ENCODE data around the gene CPXM2. TPM values are rescaled to one million over a fixed set of nuclear protein-coding genes. Genes with fewer than 3 reads are reported as not detected.

The CPXM2 gene
- polyA plus RNA-seq, 6 donors from 2014 or later, result 0.11 TPM; not detected in 5

DNA sequence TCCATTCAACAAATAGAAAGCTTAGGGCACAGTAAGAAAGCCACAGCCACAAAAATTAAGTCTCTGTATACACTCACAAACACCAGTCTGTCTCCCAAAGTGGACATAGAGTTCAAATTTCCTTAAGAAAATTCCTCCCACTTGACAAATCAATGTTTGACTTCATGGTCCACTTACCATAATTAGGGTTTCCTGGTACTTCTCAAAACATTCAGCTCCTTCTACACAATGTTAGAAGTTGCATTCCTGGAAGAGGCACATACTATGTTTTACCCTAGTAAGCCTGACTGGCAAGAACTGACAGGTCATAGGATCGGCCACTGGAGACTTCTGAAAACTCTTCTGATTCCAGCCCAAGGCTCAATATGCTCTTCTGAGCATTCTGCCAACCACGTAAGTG lies 70.5 kb downstream of the CPXM2 start:
- H3K36me3 Mint-ChIP-seq, result peaks cover 0 to 18% of the 10 kb centered on the region in 2 donors
- H3K9me3 Mint-ChIP-seq, result peaks cover 0 to 17% (median 6%) of the 10 kb centered on the region in 7 donors
- peaks cover 28 to 51% (median 37%) of the 10 kb centered on the region in 3 donors for H3K27me3 Mint-ChIP-seq
- ATAC-seq (ENCODE audit: low read depth in 2 of 2) (no peak), DNase-seq (no peak)
- H3K4me1 Mint-ChIP-seq, result no peaks in the 10 kb centered on the region
- no peak overlapping the region for H3K27ac Mint-ChIP-seq
- H3K4me3 Mint-ChIP-seq, result no peak overlapping the region

DNA sequence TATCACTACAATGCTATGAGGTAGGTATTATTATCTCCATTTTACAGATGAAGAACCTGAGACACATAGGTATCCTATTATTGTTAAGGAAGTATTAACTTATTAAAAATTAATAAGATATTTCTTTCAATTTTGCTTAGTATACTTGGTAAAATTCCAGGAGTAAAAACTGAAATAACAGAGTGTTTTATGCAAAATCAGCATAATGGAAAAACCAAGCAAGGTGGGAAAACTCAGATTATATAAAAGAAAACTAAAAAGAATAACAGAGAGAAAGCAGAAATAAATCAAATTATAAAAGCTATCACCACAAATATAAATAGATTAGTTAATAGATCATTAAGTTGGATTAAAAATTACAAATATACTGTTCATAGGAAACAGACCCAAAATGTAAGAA lies 82.0 kb downstream of the CPXM2 start:
- H3K27me3 Mint-ChIP-seq, result peaks cover 22 to 43% (median 39%) of the 10 kb centered on the region in 3 donors
- no peak for DNase-seq
- H3K4me1 Mint-ChIP-seq, result no peaks in the 10 kb centered on the region
- H3K4me3 Mint-ChIP-seq, result no peak overlapping the region
- H3K9me3 Mint-ChIP-seq, result peaks cover 0 to 3% (median 0%) of the 10 kb centered on the region in 7 donors
- H3K27ac Mint-ChIP-seq, result no peak overlapping the region
- no peaks in the 10 kb centered on the region for H3K36me3 Mint-ChIP-seq
- ATAC-seq (ENCODE audit: low read depth in 2 of 2), result no peak

DNA sequence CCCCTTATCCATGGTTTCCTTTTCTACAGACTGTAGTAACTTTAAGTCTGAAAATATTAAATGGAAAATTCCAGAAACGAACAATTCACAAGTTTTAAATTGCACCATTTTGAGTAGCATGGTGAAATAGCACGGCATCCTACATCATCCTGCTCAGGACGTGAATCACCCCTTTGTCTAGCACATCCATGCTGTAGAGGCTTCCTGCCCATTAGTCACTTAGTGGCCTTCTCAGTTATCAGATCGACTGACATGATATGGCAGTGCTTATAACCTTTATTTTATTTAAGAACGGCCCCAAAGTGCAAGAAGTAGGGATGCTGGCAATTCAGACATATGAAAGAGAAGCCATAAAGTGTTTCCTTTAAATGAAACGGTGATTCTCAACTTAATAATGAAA lies 82.7 kb downstream of the CPXM2 start:
- no peak for ATAC-seq (ENCODE audit: low read depth in 2 of 2)
- Mint-ChIP-seq H3K9me3 (peaks cover 0 to 1% (median 0%) of the 10 kb centered on the region in 7 donors), H3K4me3 (no peak overlapping the region), H3K36me3 (no peaks in the 10 kb centered on the region), H3K27me3 (peaks cover 28 to 46% (median 42%) of the 10 kb centered on the region in 3 donors), H3K4me1 (no peaks in the 10 kb centered on the region), H3K27ac (no peak overlapping the region)
- DNase-seq, result no peak

DNA sequence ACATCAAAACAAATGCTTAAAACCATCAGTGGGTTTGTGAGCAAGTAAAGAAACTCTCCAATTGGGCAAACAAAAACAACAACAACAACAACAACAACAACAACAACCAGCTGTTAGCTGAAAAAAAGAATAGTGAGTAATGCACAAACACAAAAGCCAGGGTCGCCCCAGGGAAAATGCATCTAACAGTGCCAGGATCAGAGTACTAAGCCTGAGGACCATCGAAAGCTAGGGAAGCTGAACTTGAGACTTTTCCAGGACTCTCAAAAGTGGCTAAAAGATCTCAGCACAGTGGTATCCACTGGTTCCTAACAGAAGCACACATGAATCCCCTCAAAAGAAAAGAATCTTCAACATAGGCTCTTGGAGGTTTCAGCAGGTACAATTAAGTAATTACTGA lies 83.3 kb downstream of the CPXM2 start:
- Mint-ChIP-seq H3K27me3 (peaks cover 28 to 42% (median 42%) of the 10 kb centered on the region in 3 donors), H3K4me1 (no peaks in the 10 kb centered on the region), H3K27ac (no peak overlapping the region), H3K9me3 (no peaks in the 10 kb centered on the region), H3K4me3 (no peak overlapping the region), H3K36me3 (no peaks in the 10 kb centered on the region)
- DNase-seq, result no peak
- no peak for ATAC-seq (ENCODE audit: low read depth in 2 of 2)

DNA sequence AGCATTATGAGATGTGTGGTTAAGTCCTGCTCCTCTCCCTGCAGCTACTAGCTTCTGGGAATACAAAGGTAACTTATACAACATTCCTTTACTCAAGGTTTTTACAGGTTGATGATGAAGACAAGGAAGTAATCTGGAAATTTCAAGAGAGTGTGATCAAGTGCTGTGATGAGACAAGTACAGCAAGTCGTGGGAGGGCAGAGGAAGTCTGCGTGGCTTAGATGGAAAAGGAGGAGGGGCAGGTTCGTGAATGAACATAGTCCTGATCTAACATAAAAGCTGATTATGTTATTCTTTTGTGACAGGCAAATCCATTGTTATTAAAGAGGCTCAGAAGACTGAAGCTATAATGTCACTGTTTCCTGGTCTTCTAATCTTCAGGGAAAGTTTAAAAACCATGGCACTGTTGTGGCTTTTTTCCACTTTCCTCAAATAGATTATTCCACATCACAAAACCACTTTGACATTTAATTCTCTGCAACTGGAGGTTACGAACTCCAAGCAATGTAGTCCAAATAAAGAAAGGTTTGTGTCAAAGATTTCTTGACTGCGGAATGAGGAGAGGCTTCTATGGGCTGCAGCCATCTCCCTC lies 84.1 kb downstream of the CPXM2 start:
- no peaks in the 10 kb centered on the region for H3K4me1 Mint-ChIP-seq
- no peak overlapping the region for H3K4me3 Mint-ChIP-seq
- H3K36me3 Mint-ChIP-seq, result no peaks in the 10 kb centered on the region
- DNase-seq (no peak), ATAC-seq (ENCODE audit: low read depth in 2 of 2) (no peak)
- peaks cover 29 to 47% (median 44%) of the 10 kb centered on the region in 3 donors for H3K27me3 Mint-ChIP-seq
- H3K9me3 Mint-ChIP-seq, result no peaks in the 10 kb centered on the region
- peak overlapping the region in 1 of 6 donors; percentile 5 for H3K27ac Mint-ChIP-seq

DNA sequence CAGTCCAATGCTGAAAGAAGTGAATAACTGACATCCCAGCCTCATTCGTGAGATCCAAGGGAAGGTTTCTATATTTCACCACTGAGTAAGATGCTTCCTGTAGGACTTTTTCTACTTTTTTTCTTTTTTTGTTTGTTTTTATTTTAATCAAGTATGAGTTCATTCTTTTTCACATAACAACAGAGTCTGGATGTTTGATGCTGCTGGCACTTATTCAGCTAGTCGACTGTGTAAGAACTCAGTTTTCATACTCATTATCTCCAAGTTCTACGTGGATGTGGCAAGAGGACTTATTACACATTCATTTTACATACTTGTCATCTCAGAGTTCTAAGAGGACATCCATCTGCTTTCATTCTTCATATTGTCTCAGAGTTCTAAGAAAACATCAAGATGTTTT lies 86.9 kb downstream of the CPXM2 start:
- DNase-seq (no peak), ATAC-seq (ENCODE audit: low read depth in 2 of 2) (no peak)
- H3K27ac Mint-ChIP-seq, result no peak overlapping the region
- H3K36me3 Mint-ChIP-seq, result no peaks in the 10 kb centered on the region
- peaks cover 0 to 2% (median 0%) of the 10 kb centered on the region in 7 donors for H3K9me3 Mint-ChIP-seq
- H3K27me3 Mint-ChIP-seq, result peaks cover 54 to 74% (median 58%) of the 10 kb centered on the region in 3 donors
- H3K4me1 Mint-ChIP-seq, result no peaks in the 10 kb centered on the region
- H3K4me3 Mint-ChIP-seq, result no peak overlapping the region

DNA sequence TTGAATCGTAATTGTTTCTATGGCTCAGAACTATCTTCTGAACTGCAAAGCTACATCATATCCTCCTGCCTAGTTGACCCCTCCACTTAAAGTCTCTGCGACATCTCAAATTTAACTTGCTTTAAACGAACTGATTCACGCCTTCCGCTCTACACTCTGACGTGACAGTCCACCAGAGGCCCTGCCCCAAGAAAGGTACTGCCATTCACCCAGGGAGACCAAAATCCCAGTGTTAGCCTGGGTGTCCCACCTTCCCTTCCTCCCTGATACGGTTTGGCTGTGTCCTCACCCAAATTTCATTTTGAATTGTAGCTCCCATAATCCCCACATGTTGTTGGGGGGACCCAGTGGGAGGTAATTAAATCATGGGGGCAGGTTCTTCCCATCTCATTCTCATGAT lies 90.8 kb downstream of the CPXM2 start:
- no peak overlapping the region for H3K4me3 Mint-ChIP-seq
- H3K27me3 Mint-ChIP-seq, result peaks cover 38 to 47% (median 40%) of the 10 kb centered on the region in 3 donors
- peaks cover 0 to 2% (median 0%) of the 10 kb centered on the region in 7 donors for H3K9me3 Mint-ChIP-seq
- H3K27ac Mint-ChIP-seq, result no peak overlapping the region
- DNase-seq (no peak), ATAC-seq (ENCODE audit: low read depth in 2 of 2) (no peak)
- no peaks in the 10 kb centered on the region for H3K4me1 Mint-ChIP-seq
- H3K36me3 Mint-ChIP-seq, result no peaks in the 10 kb centered on the region

DNA sequence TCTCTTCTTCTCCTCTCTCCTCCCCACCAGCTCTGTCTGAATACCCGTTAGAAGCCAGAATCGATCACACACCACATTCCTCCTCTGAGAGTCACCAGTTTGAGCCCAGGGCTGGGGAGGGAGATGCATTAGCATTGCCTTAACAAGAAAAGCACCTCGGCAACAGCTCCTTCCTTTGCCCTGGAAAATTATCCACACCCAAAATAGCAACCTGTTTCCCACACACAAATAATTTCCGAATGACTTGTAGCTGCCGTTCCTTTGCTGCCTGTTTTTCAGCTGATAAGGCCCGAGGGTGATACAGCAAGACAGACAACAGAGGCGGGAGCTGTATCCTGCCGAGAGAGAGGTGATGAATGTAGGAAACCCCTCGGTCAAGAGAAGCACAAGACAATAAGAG lies 91.3 kb downstream of the CPXM2 start:
- H3K36me3 Mint-ChIP-seq, result no peaks in the 10 kb centered on the region
- no peak overlapping the region for H3K4me3 Mint-ChIP-seq
- DNase-seq, result no peak
- peaks cover 0 to 2% (median 0%) of the 10 kb centered on the region in 7 donors for H3K9me3 Mint-ChIP-seq
- peak overlapping the region in 1 of 6 donors; percentile 4 for H3K27ac Mint-ChIP-seq
- no peaks in the 10 kb centered on the region for H3K4me1 Mint-ChIP-seq
- no peak for ATAC-seq (ENCODE audit: low read depth in 2 of 2)
- peaks cover 38 to 42% (median 40%) of the 10 kb centered on the region in 3 donors for H3K27me3 Mint-ChIP-seq

DNA sequence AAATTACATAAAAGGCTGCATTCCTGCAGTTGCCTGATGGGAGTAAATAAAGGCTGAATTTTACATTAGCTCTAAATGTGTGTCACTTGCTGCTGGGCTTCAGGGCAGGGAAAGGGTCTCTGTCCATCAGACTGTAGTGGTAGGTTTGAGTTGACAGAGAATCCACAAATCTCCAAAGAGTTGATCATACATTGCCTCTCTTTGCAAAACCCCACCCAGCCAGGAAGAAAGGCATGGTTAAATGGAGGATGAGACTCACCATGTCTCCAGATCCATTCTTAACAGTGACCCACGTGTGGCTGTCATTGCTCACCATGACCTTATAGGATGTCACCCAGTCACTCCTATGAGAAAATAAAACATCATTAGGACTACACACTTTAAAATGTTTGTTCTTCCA lies 92.8 kb downstream of the CPXM2 start:
- ATAC-seq (ENCODE audit: low read depth in 2 of 2), result no peak
- Mint-ChIP-seq H3K4me3 (no peak overlapping the region), H3K27me3 (peaks cover 32% of the 10 kb centered on the region in 3 donors), H3K9me3 (peaks cover 0 to 2% (median 0%) of the 10 kb centered on the region in 7 donors), H3K27ac (no peak overlapping the region), H3K36me3 (no peaks in the 10 kb centered on the region), H3K4me1 (no peaks in the 10 kb centered on the region)
- DNase-seq, result no peak

DNA sequence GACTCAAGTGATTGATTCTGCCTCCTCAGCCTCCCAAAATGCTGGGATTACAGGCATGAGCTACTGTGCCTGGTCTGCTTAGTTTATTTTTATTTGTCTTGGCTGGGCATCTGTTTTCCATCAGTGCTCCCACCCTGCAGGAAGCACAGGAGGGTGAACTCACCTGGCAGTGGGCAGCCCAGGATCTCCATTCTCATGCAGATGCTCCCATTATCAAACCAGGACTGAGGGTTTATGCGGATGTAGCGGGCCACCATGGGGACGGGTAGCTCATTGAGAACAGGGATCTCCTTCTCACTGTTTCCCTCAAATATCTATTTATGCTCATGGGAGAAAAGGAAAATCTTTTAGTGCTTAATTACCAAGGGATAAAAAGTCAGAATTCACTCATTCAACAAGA lies 93.8 kb downstream of the CPXM2 start:
- no peaks in the 10 kb centered on the region for H3K36me3 Mint-ChIP-seq
- ATAC-seq (ENCODE audit: low read depth in 2 of 2) (no peak), DNase-seq (no peak)
- peaks cover 0 to 2% (median 0%) of the 10 kb centered on the region in 7 donors for H3K9me3 Mint-ChIP-seq
- H3K4me1 Mint-ChIP-seq, result no peaks in the 10 kb centered on the region
- peaks cover 30 to 32% (median 30%) of the 10 kb centered on the region in 3 donors for H3K27me3 Mint-ChIP-seq
- H3K27ac Mint-ChIP-seq, result no peak overlapping the region
- no peak overlapping the region for H3K4me3 Mint-ChIP-seq

DNA sequence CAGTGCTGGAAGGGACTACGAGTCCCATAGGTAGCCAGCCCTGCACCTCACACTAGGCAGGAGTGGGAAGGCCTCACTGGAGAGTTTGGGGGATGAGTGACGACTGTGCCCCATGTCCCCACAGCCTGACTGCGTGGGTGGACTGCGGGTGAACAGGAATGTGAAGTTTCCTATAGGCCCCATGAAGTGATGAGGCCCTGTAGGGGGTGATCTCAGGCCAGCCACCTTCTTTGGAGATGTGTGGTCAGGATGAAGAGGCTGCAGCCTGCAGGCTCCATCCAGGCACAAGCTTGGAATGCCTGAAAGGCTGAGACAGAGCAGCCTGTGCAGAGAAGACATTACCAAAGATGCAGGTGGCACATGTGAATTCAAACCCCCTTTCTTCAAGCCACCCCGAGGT lies 94.9 kb downstream of the CPXM2 start:
- DNase-seq, result no peak
- Mint-ChIP-seq H3K36me3 (no peaks in the 10 kb centered on the region), H3K27me3 (peaks cover 22 to 31% (median 29%) of the 10 kb centered on the region in 3 donors), H3K27ac (no peak overlapping the region), H3K9me3 (peaks cover 0 to 3% (median 0%) of the 10 kb centered on the region in 7 donors), H3K4me1 (no peaks in the 10 kb centered on the region), H3K4me3 (no peak overlapping the region)
- ATAC-seq (ENCODE audit: low read depth in 2 of 2), result no peak

DNA sequence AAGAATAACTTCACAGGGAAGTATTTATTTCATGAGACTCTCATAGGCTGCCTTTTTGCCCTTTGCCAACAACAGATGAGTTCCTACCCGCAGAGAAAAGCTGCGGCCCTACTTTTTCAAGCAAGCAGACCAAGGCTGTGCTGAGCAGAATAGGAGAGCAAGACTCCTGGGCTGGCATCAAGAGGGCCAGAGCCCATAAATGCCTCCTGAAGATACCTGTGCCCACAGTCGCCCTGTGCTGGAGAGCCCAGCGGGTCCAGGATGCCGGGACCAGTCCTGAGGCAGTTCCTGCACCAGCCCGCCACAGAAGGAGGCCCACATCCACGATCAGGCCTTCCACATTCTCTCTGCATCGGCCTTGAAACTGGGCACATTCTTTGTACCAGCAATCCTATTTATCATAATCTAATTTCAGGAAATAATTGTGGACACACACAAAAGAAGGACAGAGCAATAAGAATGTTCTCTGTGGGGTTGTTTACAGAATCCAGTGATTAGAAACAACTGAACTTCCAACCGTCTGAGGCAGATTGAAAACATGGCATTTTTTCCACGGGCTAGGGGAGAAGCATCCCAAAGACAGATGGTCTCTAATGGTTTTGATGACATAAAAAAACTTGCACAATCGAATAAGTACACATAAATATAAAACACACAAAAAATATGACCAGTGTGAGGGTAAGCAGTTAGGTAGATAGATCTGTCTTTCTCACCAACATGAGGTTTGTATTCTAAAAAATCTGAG lies 95.6 kb downstream of the CPXM2 start:
- no peak overlapping the region for H3K4me3 Mint-ChIP-seq
- H3K9me3 Mint-ChIP-seq, result peaks cover 0 to 7% (median 4%) of the 10 kb centered on the region in 7 donors
- no peak overlapping the region for H3K27ac Mint-ChIP-seq
- peaks cover 19 to 29% (median 27%) of the 10 kb centered on the region in 3 donors for H3K27me3 Mint-ChIP-seq
- ATAC-seq (ENCODE audit: low read depth in 2 of 2), result no peak
- no peaks in the 10 kb centered on the region for H3K4me1 Mint-ChIP-seq
- DNase-seq, result no peak
- no peaks in the 10 kb centered on the region for H3K36me3 Mint-ChIP-seq

DNA sequence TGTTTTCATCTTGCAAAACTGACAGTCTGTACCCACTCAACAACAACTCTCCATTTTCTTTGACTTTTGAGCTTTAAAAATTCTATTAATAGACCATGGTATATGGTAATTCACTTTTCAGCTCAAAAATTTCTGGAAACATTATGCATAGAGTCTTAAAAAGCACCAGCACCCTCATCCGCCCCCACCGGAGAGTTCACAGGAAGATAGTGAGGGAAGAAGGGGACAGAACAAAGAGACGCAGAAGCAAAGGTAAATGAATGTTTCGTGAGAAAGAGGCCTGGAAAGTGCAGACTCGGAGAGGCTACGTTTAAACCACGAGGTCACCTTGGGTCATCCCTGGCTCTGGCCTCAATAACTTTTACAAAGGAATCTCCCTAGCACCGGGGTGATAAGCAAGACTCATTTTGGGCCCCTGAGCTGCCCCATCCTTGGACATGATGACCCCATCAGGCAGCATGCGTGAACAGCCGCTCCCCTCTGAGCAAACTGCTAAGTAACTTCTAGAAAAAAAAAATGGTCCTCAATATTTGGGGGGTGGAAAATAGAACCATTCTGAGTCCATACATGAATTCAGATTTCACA lies 96.3 kb downstream of the CPXM2 start:
- no peak overlapping the region for H3K4me3 Mint-ChIP-seq
- no peak for DNase-seq
- peaks cover 19 to 23% (median 23%) of the 10 kb centered on the region in 3 donors for H3K27me3 Mint-ChIP-seq
- ATAC-seq (ENCODE audit: low read depth in 2 of 2), result no peak
- H3K4me1 Mint-ChIP-seq, result no peaks in the 10 kb centered on the region
- no peaks in the 10 kb centered on the region for H3K36me3 Mint-ChIP-seq
- peaks cover 0 to 14% (median 7%) of the 10 kb centered on the region in 7 donors for H3K9me3 Mint-ChIP-seq
- peak overlapping the region in 1 of 6 donors; percentile 19 for H3K27ac Mint-ChIP-seq

All from naive B cell (primary cell).